ENCODE results near the gene PCBP1. TPM values are rescaled to one million over a fixed set of nuclear protein-coding genes. Genes with fewer than 3 reads are reported as not detected.

The PCBP1 gene
- total RNA-seq, 4 donors from 2014 or later: 117 to 222 (median 167) TPM

DNA sequence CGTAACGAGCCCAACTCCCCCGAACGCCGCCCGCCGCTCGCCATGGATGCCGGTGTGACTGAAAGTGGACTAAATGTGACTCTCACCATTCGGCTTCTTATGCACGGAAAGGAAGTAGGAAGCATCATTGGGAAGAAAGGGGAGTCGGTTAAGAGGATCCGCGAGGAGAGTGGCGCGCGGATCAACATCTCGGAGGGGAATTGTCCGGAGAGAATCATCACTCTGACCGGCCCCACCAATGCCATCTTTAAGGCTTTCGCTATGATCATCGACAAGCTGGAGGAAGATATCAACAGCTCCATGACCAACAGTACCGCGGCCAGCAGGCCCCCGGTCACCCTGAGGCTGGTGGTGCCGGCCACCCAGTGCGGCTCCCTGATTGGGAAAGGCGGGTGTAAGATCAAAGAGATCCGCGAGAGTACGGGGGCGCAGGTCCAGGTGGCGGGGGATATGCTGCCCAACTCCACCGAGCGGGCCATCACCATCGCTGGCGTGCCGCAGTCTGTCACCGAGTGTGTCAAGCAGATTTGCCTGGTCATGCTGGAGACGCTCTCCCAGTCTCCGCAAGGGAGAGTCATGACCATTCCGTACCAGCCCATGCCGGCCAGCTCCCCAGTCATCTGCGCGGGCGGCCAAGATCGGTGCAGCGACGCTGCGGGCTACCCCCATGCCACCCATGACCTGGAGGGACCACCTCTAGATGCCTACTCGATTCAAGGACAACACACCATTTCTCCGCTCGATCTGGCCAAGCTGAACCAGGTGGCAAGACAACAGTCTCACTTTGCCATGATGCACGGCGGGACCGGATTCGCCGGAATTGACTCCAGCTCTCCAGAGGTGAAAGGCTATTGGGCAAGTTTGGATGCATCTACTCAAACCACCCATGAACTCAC lies 673 bp downstream of the PCBP1 start:
- peak overlapping the region; percentile 67 to 83 for H3K4me3 ChIP-seq
- no peaks in the 10 kb centered on the region for H3K9me3 ChIP-seq
- peaks cover 0 to 24% of the 10 kb centered on the region in 2 donors for H3K36me3 ChIP-seq
- TF ChIP-seq EP300 (IDR thresholded peaks at IDR 0.05) (no peak), POLR2AphosphoS5 (IDR thresholded peaks at IDR 0.05) (peak; percentile 41), POLR2A (IDR thresholded peaks at IDR 0.05) (peak; percentile 20 to 24)
- TF ChIP-seq, protein P1, sequence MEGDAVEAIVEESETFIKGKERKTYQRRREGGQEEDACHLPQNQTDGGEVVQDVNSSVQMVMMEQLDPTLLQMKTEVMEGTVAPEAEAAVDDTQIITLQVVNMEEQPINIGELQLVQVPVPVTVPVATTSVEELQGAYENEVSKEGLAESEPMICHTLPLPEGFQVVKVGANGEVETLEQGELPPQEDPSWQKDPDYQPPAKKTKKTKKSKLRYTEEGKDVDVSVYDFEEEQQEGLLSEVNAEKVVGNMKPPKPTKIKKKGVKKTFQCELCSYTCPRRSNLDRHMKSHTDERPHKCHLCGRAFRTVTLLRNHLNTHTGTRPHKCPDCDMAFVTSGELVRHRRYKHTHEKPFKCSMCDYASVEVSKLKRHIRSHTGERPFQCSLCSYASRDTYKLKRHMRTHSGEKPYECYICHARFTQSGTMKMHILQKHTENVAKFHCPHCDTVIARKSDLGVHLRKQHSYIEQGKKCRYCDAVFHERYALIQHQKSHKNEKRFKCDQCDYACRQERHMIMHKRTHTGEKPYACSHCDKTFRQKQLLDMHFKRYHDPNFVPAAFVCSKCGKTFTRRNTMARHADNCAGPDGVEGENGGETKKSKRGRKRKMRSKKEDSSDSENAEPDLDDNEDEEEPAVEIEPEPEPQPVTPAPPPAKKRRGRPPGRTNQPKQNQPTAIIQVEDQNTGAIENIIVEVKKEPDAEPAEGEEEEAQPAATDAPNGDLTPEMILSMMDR (IDR thresholded peaks at IDR 0.05): peak in 1 of 4 experiments; percentile 16
- ATAC-seq: no peak
- H3K27ac ChIP-seq: peak overlapping the region; percentile 86 to 100 (median 98)
- no peaks in the 10 kb centered on the region for H3K27me3 ChIP-seq
- peaks cover 6 to 53% (median 22%) of the 10 kb centered on the region in 3 donors for H3K4me1 ChIP-seq
- 0% methylated on average over 9 of the region's 58 CpGs; no CpG with 5 or more reads in 1 of the 2 donors for WGBS, 2 donors (ENCODE audit: low coverage in 1 of 2)

DNA sequence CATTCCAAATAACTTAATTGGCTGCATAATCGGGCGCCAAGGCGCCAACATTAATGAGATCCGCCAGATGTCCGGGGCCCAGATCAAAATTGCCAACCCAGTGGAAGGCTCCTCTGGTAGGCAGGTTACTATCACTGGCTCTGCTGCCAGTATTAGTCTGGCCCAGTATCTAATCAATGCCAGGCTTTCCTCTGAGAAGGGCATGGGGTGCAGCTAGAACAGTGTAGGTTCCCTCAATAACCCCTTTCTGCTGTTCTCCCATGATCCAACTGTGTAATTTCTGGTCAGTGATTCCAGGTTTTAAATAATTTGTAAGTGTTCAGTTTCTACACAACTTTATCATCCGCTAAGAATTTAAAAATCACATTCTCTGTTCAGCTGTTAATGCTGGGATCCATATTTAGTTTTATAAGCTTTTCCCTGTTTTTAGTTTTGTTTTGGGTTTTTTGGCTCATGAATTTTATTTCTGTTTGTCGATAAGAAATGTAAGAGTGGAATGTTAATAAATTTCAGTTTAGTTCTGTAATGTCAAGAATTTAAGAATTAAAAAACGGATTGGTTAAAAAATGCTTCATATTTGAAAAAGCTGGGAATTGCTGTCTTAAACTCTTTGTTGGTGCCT lies 1.4 kb downstream of the PCBP1 start:
- Histone ChIP-seq H3K4me1 (peaks cover 6 to 46% (median 22%) of the 10 kb centered on the region in 3 donors), H3K4me3 (peak overlapping the region; percentile 67 to 83), H3K27me3 (no peaks in the 10 kb centered on the region), H3K27ac (peak overlapping the region; percentile 86 to 100 (median 98)), H3K36me3 (peaks cover 0 to 18% of the 10 kb centered on the region in 2 donors), H3K9me3 (no peaks in the 10 kb centered on the region)
- no peak for TF ChIP-seq POLR2A (IDR thresholded peaks at IDR 0.05)
- TF ChIP-seq EP300 (IDR thresholded peaks at IDR 0.05): no peak
- TF ChIP-seq POLR2AphosphoS5 (IDR thresholded peaks at IDR 0.05): no peak
- TF ChIP-seq, protein P1 (IDR thresholded peaks at IDR 0.05): no peak
- WGBS, 2 donors (ENCODE audit: low coverage in 1 of 2): 1 to 3% methylated on average over 8 of the region's 8 CpGs
- ATAC-seq: no peak

DNA sequence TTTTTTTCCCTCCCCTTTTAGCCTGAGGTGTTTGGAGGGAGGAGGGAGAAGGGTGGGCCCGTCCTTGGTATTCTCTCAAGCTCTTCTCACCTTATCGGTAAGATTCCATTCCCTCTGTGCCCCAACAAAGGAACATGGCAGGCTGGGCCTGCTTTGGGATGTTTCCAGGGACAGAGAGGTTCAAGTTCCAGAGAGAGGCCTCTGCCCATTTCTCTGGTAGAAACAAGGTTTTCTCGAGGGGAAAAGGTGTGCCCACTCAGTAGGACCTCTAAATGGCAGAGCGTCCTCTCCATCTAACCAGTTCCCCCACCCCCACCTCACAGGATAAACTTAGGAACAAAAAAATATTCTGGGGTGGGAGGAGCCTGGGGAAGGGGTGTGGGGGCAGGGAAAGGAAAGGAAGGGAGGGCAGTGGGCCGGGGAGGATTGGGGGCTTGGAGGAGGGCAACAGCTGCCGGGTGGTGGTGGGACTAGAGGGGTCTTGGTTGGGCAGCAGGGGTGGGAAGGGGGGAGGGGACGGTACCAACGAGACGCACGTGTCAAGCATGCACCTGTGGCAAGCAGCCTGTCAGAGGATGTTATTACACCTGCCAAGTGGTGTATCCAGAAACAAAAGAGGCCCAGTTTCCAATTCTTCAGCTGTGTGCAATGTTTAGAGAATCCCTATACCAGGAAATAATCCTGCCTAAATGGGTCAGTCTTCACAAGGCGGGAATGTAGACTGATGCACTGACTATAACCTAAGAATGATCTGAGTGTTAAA lies 2.1 kb downstream of the PCBP1 start:
- TF ChIP-seq, protein P1 (IDR thresholded peaks at IDR 0.05): no peak
- TF ChIP-seq POLR2AphosphoS5 (IDR thresholded peaks at IDR 0.05) (no peak), EP300 (IDR thresholded peaks at IDR 0.05) (no peak), POLR2A (IDR thresholded peaks at IDR 0.05) (no peak)
- no peak for ATAC-seq
- 10 to 13% methylated on average over 2 to 8 of the region's 11 CpGs for WGBS, 2 donors (ENCODE audit: low coverage in 1 of 2)
- Histone ChIP-seq H3K27ac (peak overlapping the region; percentile 86 to 100 (median 98)), H3K4me3 (peak overlapping the region; percentile 67 to 83), H3K27me3 (no peaks in the 10 kb centered on the region), H3K9me3 (no peaks in the 10 kb centered on the region), H3K4me1 (peaks cover 6 to 46% (median 22%) of the 10 kb centered on the region in 3 donors), H3K36me3 (peaks cover 0 to 12% of the 10 kb centered on the region in 2 donors)

DNA sequence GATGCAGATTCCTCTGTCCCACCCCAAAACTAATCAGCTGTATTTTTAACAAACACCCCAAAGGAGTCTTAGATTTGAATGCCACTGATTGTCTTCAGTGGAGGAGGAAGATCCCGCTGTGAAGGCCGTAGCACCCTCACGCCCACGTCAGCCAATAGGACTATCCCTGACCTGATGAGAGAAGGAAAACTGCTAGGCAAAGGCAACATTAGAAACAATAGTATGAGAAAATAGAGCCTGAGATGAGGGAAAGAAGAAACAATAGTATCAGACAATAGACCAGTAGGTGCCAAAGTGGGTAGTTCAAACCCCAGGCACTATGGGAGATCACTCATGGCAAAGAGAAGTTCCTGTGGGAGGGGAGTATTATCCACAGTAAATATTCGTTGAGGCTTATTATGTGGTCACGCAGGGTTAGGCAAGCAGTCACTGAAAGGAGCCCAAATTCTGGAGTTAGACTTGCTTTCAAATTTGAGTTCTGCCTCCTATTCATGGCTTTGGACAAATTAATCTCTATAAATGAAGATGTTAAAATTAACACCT lies 2.8 kb downstream of the PCBP1 start:
- Histone ChIP-seq H3K4me1 (peaks cover 5 to 46% (median 17%) of the 10 kb centered on the region in 3 donors), H3K27ac (peak overlapping the region in 3 of 4 donors; percentile 95 to 100 (median 100)), H3K36me3 (peaks cover 0 to 12% of the 10 kb centered on the region in 2 donors), H3K9me3 (no peaks in the 10 kb centered on the region), H3K4me3 (peak overlapping the region in 1 of 2 donors; percentile 83), H3K27me3 (no peaks in the 10 kb centered on the region)
- no peak for ATAC-seq
- 47 to 58% methylated on average over 2 to 5 of the region's 6 CpGs for WGBS, 2 donors (ENCODE audit: low coverage in 1 of 2)
- TF ChIP-seq EP300 (IDR thresholded peaks at IDR 0.05) (no peak), POLR2A (IDR thresholded peaks at IDR 0.05) (no peak), POLR2AphosphoS5 (IDR thresholded peaks at IDR 0.05) (no peak)
- TF ChIP-seq, protein P1 (IDR thresholded peaks at IDR 0.05): no peak
